K562 (cell line): ENCODE results near the gene WWC2. TPM values are rescaled to one million over a fixed set of nuclear protein-coding genes. Genes with fewer than 3 reads are reported as not detected.

Experiments used
- ESRRB ChIP-seq: fragments of 250-450 bp; sonication (Bioruptor Pico); IDR thresholded peaks from 2 replicates; pipeline ENCODE4 v1.5.0; 2020; ENCODE audit warnings: mild to moderate bottlenecking, moderate library complexity, borderline replicate concordance
- KLF13 ChIP-seq: fragments of 450-650 bp; IDR thresholded peaks from 2 replicates; pipeline ENCODE4 v1.6.1; 2016; ENCODE audit warnings: missing genetic modification characterization, low read depth, mild to moderate bottlenecking, missing compliant biosample characterization, moderate library complexity, borderline replicate concordance
- LEF1 ChIP-seq: fragments of 450-650 bp; IDR thresholded peaks from 2 replicates; pipeline ENCODE4 v1.6.1; 2016; ENCODE audit warnings: mild to moderate bottlenecking
- NCOA2 ChIP-seq, 2 experiments: fragments of 450-650 bp; IDR thresholded peaks; 2 replicates each; pipeline ENCODE4 v1.6.1; 2018; ENCODE audit warnings: mild to moderate bottlenecking in 2 of 2, moderate library complexity in 1 of 2; ENCODE audit not compliant: partially characterized antibody in 2 of 2
- POLR3G ChIP-seq: IDR thresholded peaks from 2 replicates; pipeline ENCODE4 v1.6.1; 2011; ENCODE audit not compliant: insufficient read length, insufficient replicate concordance; ENCODE audit errors: extremely low read depth
- PTTG1 ChIP-seq: fragments of 450-650 bp; IDR thresholded peaks from 2 replicates; pipeline ENCODE4 v1.6.1; 2016; ENCODE audit warnings: low read depth, mild to moderate bottlenecking, missing genetic modification characterization, missing compliant biosample characterization
- PURB ChIP-seq: sonication (generic); formaldehyde crosslinking; IDR thresholded peaks from 2 replicates; pipeline ENCODE4 v1.9.0; 2021; ENCODE audit warnings: low read depth, mild to moderate bottlenecking, missing genetic modification reagents
- RBM25 ChIP-seq: fragments of 200-400 bp; formaldehyde crosslinking; IDR thresholded peaks from 2 replicates; pipeline ENCODE4 v1.6.1; 2018; ENCODE audit warnings: low read length, low read depth, moderate library complexity; ENCODE audit not compliant: severe bottlenecking
- ZKSCAN1 ChIP-seq: fragments of 150-350 bp; IDR thresholded peaks from 2 replicates; pipeline ENCODE4 v1.6.1; 2016; ENCODE audit warnings: low read depth, low read length
- ZKSCAN8 ChIP-seq: fragments of 200-800 bp; sonication (Bioruptor generic); IDR thresholded peaks from 2 replicates; pipeline ENCODE4 v1.6.1; 2016; ENCODE audit warnings: missing genetic modification characterization, missing compliant biosample characterization
- ZNF212 ChIP-seq: fragments of 450-650 bp; formaldehyde crosslinking; IDR thresholded peaks from 2 replicates; pipeline ENCODE4 v1.4.0; 2020; ENCODE audit warnings: mild to moderate bottlenecking
- ZNF699 ChIP-seq: fragments of 250-450 bp; sonication (Bioruptor Pico); IDR thresholded peaks from 2 replicates; pipeline ENCODE4 v1.8.0; 2021; ENCODE audit warnings: mild to moderate bottlenecking, moderate library complexity; ENCODE audit not compliant: insufficient replicate concordance
- polyA plus RNA-seq, 8 experiments: library from polyadenylated mRNA; depleted of rRNA in 4 of 8; stranded (reverse) in 5 of 8; unstranded in 3 of 8; fragments of >200 nt; fragmentation: Nextera tagmentation in 2 of 8; fragmentation: Illumina TruSeq in 1 of 8; extraction: Ambion mirVana in 2 of 8; extraction: Trizol in 1 of 8; gene quantifications; 2 replicates each; pipeline versions ENCODE4 v1.2.1 to v1.2.3, GENCODE V29; 2011 to 2014; ENCODE audit warnings: inconsistent platforms in 1 of 8, missing spikeins in 1 of 8
- total RNA-seq, 7 experiments: library from RNA; depleted of rRNA in 6 of 7; stranded (reverse); fragments of >200 nt in 6 of 7; fragmentation: Illumina TruSeq in 2 of 7; extraction: Trizol in 2 of 7; gene quantifications; 2 replicates each; pipeline versions ENCODE4 v1.2.1 to v1.2.3, GENCODE V29; 2011 to 2021; ENCODE audit warnings: low replicate concordance in 1 of 7
- TF ChIP-seq, protein P1 (sequence below), 2 experiments: fragments of 150-350 bp in 1 of 2; IDR thresholded peaks; 2 replicates each; pipeline ENCODE4 v1.6.1; 2012 to 2016; ENCODE audit warnings: low read depth in 2 of 2, low read length in 2 of 2, mild to moderate bottlenecking in 1 of 2, moderate library complexity in 1 of 2
- TF ChIP-seq, protein P2 (sequence below): fragments of 450-650 bp; formaldehyde crosslinking; IDR thresholded peaks from 2 replicates; pipeline ENCODE4 v1.4.0; 2020; ENCODE audit warnings: mild to moderate bottlenecking, moderate library complexity

The WWC2 gene
- total and polyA plus RNA-seq, 9 of the 15 experiments (the other 6 are each of a cell fraction or from before 2014, with no cell fraction given): 3.7 to 39.4 (median 19.6) TPM

DNA sequence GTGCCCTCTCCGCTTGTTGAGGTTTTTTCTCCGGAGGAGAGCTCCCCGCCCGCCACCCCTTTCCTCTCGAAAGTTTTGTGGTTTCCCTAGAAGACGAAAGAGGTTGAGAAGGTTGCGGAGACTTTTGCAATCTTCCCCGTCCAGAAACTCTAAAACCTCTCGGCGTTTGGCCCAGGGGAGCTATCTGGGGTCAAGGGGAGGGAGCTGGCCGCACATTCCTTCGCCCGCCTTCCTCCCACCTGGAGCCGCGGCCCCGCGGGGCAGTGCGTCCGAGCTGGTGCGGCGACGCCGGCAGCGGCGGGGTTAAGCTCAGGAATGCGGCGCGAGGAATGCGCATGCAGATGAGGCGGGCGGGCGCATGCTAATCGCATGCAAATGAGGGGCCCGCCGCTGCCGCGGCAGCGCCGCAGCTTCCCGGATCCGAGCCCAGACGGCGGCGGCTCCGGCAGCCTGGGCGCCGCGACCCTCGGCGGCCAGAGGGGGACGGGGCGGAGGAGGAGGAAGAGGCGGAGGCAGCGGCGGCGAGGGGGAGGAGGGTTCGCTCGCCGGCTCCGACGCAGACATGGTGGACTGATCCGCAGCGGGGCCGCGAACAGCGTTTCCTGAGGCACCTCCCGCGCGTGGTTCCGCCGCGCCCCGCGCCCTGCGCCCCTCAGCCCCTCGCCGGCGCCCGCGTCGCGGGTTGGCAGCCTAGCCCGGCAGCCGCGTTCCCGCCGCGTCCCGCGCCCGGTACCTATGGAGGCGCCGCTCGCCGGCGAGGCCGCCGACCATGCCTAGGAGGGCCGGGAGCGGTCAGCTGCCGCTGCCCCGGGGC is at the start of gene WWC2 (continued):
- no peak for TF ChIP-seq PTTG1 (tag)
- no peak for TF ChIP-seq ZNF699 (CRISPR knock-in tag)
- TF ChIP-seq, protein P1, sequence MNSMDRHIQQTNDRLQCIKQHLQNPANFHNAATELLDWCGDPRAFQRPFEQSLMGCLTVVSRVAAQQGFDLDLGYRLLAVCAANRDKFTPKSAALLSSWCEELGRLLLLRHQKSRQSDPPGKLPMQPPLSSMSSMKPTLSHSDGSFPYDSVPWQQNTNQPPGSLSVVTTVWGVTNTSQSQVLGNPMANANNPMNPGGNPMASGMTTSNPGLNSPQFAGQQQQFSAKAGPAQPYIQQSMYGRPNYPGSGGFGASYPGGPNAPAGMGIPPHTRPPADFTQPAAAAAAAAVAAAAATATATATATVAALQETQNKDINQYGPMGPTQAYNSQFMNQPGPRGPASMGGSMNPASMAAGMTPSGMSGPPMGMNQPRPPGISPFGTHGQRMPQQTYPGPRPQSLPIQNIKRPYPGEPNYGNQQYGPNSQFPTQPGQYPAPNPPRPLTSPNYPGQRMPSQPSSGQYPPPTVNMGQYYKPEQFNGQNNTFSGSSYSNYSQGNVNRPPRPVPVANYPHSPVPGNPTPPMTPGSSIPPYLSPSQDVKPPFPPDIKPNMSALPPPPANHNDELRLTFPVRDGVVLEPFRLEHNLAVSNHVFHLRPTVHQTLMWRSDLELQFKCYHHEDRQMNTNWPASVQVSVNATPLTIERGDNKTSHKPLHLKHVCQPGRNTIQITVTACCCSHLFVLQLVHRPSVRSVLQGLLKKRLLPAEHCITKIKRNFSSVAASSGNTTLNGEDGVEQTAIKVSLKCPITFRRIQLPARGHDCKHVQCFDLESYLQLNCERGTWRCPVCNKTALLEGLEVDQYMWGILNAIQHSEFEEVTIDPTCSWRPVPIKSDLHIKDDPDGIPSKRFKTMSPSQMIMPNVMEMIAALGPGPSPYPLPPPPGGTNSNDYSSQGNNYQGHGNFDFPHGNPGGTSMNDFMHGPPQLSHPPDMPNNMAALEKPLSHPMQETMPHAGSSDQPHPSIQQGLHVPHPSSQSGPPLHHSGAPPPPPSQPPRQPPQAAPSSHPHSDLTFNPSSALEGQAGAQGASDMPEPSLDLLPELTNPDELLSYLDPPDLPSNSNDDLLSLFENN (IDR thresholded peaks at IDR 0.05; ENCODE audit: low read depth in 2 of 2, low read length in 2 of 2): no peak
- no peak for TF ChIP-seq PURB (CRISPR knock-in tag)
- no peak for TF ChIP-seq LEF1
- TF ChIP-seq POLR3G: no peak
- TF ChIP-seq ESRRB (CRISPR knock-in tag): no peak
- no peak for TF ChIP-seq ZKSCAN8 (CRISPR knock-in tag)
- no peak for TF ChIP-seq KLF13 (tag)
- no peak for TF ChIP-seq RBM25
- TF ChIP-seq, protein P2, sequence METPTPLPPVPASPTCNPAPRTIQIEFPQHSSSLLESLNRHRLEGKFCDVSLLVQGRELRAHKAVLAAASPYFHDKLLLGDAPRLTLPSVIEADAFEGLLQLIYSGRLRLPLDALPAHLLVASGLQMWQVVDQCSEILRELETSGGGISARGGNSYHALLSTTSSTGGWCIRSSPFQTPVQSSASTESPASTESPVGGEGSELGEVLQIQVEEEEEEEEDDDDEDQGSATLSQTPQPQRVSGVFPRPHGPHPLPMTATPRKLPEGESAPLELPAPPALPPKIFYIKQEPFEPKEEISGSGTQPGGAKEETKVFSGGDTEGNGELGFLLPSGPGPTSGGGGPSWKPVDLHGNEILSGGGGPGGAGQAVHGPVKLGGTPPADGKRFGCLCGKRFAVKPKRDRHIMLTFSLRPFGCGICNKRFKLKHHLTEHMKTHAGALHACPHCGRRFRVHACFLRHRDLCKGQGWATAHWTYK: peak; percentile 21; the same call in 1 of the 2 replicates
- TF ChIP-seq ZKSCAN1: no peak
- no peak for TF ChIP-seq NCOA2 (IDR thresholded peaks at IDR 0.05; ENCODE audit: partially characterized antibody in 2 of 2)
- no peak for TF ChIP-seq ZNF212 (CRISPR knock-in tag)
